HepG2 (cell line): ENCODE results near the gene FOCAD. TPM values are rescaled to one million over a fixed set of nuclear protein-coding genes. Genes with fewer than 3 reads are reported as not detected.

Experiments used
- ATAC-seq: fragments of 200-7000 bp; cut with Tn5 transposase; 3 replicates; pipeline ENCODE4 v1.9.1; 2020; ENCODE audit warnings: mild to moderate bottlenecking, moderate library complexity
- BruUV-seq: library from RNA; stranded (reverse); fragments of 400-500 nt; replicated peaks from 2 replicates; lab custom pipeline; 2021; lab: Mats Ljungman, UMichigan
- CTCF ChIA-PET: fragments of 300-600 bp; formaldehyde crosslinking; extraction: SDS; loops from one replicate; lab custom pipeline; 2021; ENCODE audit warnings: low total read pairs, inconsistent platforms, low intra/inter-chr PET ratio; lab: Yijun Ruan, JAX
- POLR2A ChIA-PET: fragments of 350-600 bp; sonication (Branson Sonifier 250); formaldehyde crosslinking; loops from one replicate; lab custom pipeline; 2020; ENCODE audit warnings: antibody characterized with exemption, inconsistent platforms; lab: Yijun Ruan, JAX
- DNase-seq: peaks from one replicate; pipeline ENCODE4 v3.0.0-alpha.2; 2015; ENCODE audit warnings: low spot score
- FAIRE-seq: peaks from 3 replicates; lab custom pipeline; 2011; peaks lifted over from hg19 to GRCh38; lab: Jason Lieb, UNC
- H2AFZ ChIP-seq: one replicate; pipeline ENCODE4 v1.6.1; 2011; ENCODE audit warnings: low read length, inconsistent platforms
- H3K27ac ChIP-seq: fragments of 300-600 bp; 3 replicates; pipeline ENCODE4 v1.8.0; 2011; ENCODE audit warnings: mixed run types, mild to moderate bottlenecking, mixed read lengths, low read length, inconsistent platforms; ENCODE audit not compliant: insufficient read depth; ENCODE audit errors: extremely low read length
- H3K27me3 ChIP-seq, 2 experiments: fragments of 200-600 bp in 1 of 2; 2 replicates in 1 of 2; 3 replicates in 1 of 2; pipeline versions ENCODE4 v1.6.0 to v1.8.0; 2011; ENCODE audit warnings: low read length in 2 of 2, mild to moderate bottlenecking in 2 of 2, moderate library complexity in 2 of 2, inconsistent platforms in 1 of 2; ENCODE audit not compliant: insufficient read depth in 2 of 2, control insufficient read depth in 1 of 2
- H3K36me3 ChIP-seq, 2 experiments: fragments of 200-600 bp in 1 of 2; replicated peaks in 1 of 2; 2 replicates in 1 of 2; 3 replicates in 1 of 2; pipeline versions ENCODE4 v1.5.1 to v1.8.0; 2011; ENCODE audit warnings: low read length in 2 of 2, inconsistent platforms in 1 of 2; ENCODE audit not compliant: insufficient read depth in 2 of 2, control insufficient read depth in 1 of 2
- H3K4me1 ChIP-seq: 2 replicates; pipeline ENCODE4 v1.5.1; 2012; ENCODE audit warnings: low read length, inconsistent platforms; ENCODE audit not compliant: insufficient read depth
- H3K4me2 ChIP-seq: 2 replicates; pipeline ENCODE4 v1.6.0; 2011; ENCODE audit warnings: low read depth, low read length, inconsistent platforms
- H3K4me3 ChIP-seq, 3 experiments: fragments of 200-600 bp in 1 of 3; sonication (generic), shearing (Covaris generic) in 1 of 3; replicated peaks in 1 of 3; 2 replicates each; pipeline ENCODE4 v1.5.1; 2011 to 2016; ENCODE audit warnings: low read length in 3 of 3, inconsistent platforms in 2 of 3, low read depth in 2 of 3, mild to moderate bottlenecking in 2 of 3, control low read depth in 1 of 3, mixed read lengths in 1 of 3; ENCODE audit not compliant: insufficient read depth in 1 of 3
- H3K79me2 ChIP-seq: one replicate; pipeline ENCODE4 v1.6.1; 2011; ENCODE audit warnings: low read length, inconsistent platforms; ENCODE audit not compliant: insufficient read depth
- H3K9ac ChIP-seq: 2 replicates; pipeline ENCODE4 v1.6.0; 2011; ENCODE audit warnings: mild to moderate bottlenecking, low read depth, low read length, inconsistent platforms; ENCODE audit not compliant: insufficient read depth
- H3K9me3 ChIP-seq: 2 replicates; pipeline ENCODE4 v1.5.1; 2012; ENCODE audit warnings: mild to moderate bottlenecking, low read length
- H4K20me1 ChIP-seq: 2 replicates; pipeline ENCODE4 v1.6.0; 2011; ENCODE audit warnings: inconsistent platforms, mild to moderate bottlenecking, low read length, moderate library complexity; ENCODE audit not compliant: insufficient read depth
- BHLHE40 ChIP-seq: IDR thresholded peaks from 2 replicates; pipeline ENCODE4 v1.6.1; 2011; ENCODE audit warnings: low read length, improper control_type of control experiment
- CCAR2 ChIP-seq: fragments of 200-400 bp; formaldehyde crosslinking; optimal IDR thresholded peaks from 2 replicates; pipeline ENCODE3; 2018; ENCODE audit warnings: low read depth, mild to moderate bottlenecking, low read length, moderate library complexity
- GATAD2A ChIP-seq: IDR thresholded peaks from 2 replicates; pipeline ENCODE4 v1.6.1; 2016
- GPN1 ChIP-seq: sonication (generic); formaldehyde crosslinking; IDR thresholded peaks from 2 replicates; pipeline ENCODE4 v1.5.1; 2020; ENCODE audit warnings: missing genetic modification reagents, borderline replicate concordance
- GZF1 ChIP-seq: sonication (generic); formaldehyde crosslinking; IDR thresholded peaks from 2 replicates; pipeline ENCODE4 v1.5.1; 2020; ENCODE audit warnings: mild to moderate bottlenecking, missing genetic modification reagents
- KLF6 ChIP-seq: IDR thresholded peaks from 2 replicates; pipeline ENCODE4 v1.8.0; 2016; ENCODE audit warnings: missing biosample characterization, missing genetic modification reagents
- NAIF1 ChIP-seq: sonication (generic); formaldehyde crosslinking; IDR thresholded peaks from 2 replicates; pipeline ENCODE4 v1.5.0; 2020; ENCODE audit warnings: mild to moderate bottlenecking, missing genetic modification reagents, borderline replicate concordance
- NFE2 ChIP-seq: sonication (generic); formaldehyde crosslinking; IDR thresholded peaks from 2 replicates; pipeline ENCODE4 v1.4.0; 2020; ENCODE audit warnings: missing genetic modification reagents
- PTBP1 ChIP-seq: fragments of 200-400 bp; formaldehyde crosslinking; IDR thresholded peaks from 2 replicates; pipeline ENCODE4 v1.6.1; 2018; ENCODE audit warnings: low read length, low read depth; ENCODE audit not compliant: poor library complexity, severe bottlenecking
- RARG ChIP-seq: sonication (generic); formaldehyde crosslinking; IDR thresholded peaks from 2 replicates; pipeline ENCODE4 v1.4.0; 2020; ENCODE audit warnings: low read depth, mild to moderate bottlenecking, missing genetic modification reagents
- RNF2 ChIP-seq: fragments of 450-650 bp; conservative IDR thresholded peaks from 2 replicates; pipeline ENCODE4 v1.6.1; 2016; ENCODE audit warnings: low read depth
- SIX4 ChIP-seq: sonication (generic); formaldehyde crosslinking; IDR thresholded peaks from 2 replicates; pipeline ENCODE4 v1.4.0; 2020; ENCODE audit warnings: missing genetic modification reagents
- SRY ChIP-seq: sonication (generic); formaldehyde crosslinking; IDR thresholded peaks from 2 replicates; pipeline ENCODE4 v1.8.0; 2022; ENCODE audit warnings: mild to moderate bottlenecking, missing genetic modification reagents
- TRIM24 ChIP-seq: sonication (generic); formaldehyde crosslinking; IDR thresholded peaks from 2 replicates; pipeline ENCODE4 v1.8.0; 2022; ENCODE audit warnings: mild to moderate bottlenecking, missing genetic modification reagents
- ZBTB21 ChIP-seq: sonication (generic); formaldehyde crosslinking; IDR thresholded peaks from 2 replicates; pipeline ENCODE4 v1.4.0; 2020; ENCODE audit warnings: missing genetic modification reagents
- ZNF468 ChIP-seq: sonication (generic); formaldehyde crosslinking; IDR thresholded peaks from 2 replicates; pipeline ENCODE4 v1.8.0; 2022; ENCODE audit warnings: mild to moderate bottlenecking, moderate library complexity, missing genetic modification reagents
- ZNF607 ChIP-seq: sonication (generic); formaldehyde crosslinking; IDR thresholded peaks from 2 replicates; pipeline ENCODE4 v1.5.1; 2020; ENCODE audit warnings: missing genetic modification reagents, mild to moderate bottlenecking, borderline replicate concordance
- ZNF674 ChIP-seq: sonication (generic); formaldehyde crosslinking; IDR thresholded peaks from 2 replicates; pipeline ENCODE4 v1.5.0; 2020; ENCODE audit warnings: low read depth, mild to moderate bottlenecking, missing genetic modification reagents
- ZSCAN30 ChIP-seq: sonication (generic); formaldehyde crosslinking; IDR thresholded peaks from 2 replicates; pipeline ENCODE4 v1.5.0; 2020; ENCODE audit warnings: mild to moderate bottlenecking, missing genetic modification reagents
- WGBS: methylation state at CpG from one replicate; pipeline ENCODE4 v1.1.6; 2017; ENCODE audit warnings: low lambda C conversion rate; 5-methylcytosine and 5-hydroxymethylcytosine counted together
- in situ Hi-C: cut with HindIII; loops from 2 replicates; pipeline ENCODE4 v1.10.0; 2017; ENCODE audit warnings: low pct_unique_long_range_greater_than_20kb; ENCODE audit not compliant: extremely low pct_ligation_motif_present
- intact Hi-C: fragments of 100-400 bp; cut with micrococcal nuclease; formaldehyde crosslinking; loops from one replicate; pipeline ENCODE4 v1.10.0; 2022; ENCODE audit not compliant: unreplicated experiment
- polyA plus RNA-seq, 8 experiments: library from polyadenylated mRNA; depleted of rRNA in 3 of 8; stranded (reverse) in 7 of 8; unstranded in 1 of 8; fragments of >200 nt; fragmentation: Illumina TruSeq in 4 of 8; extraction: Trizol in 4 of 8; gene quantifications; 2 replicates each; pipeline versions ENCODE4 v1.2.1 to v1.2.3, GENCODE V29; 2011 to 2016; ENCODE audit warnings: low read depth in 4 of 8, missing spikeins in 1 of 8, mixed read lengths in 1 of 8; ENCODE audit not compliant: insufficient read depth in 1 of 8
- total RNA-seq, 5 experiments: library from RNA; depleted of rRNA; stranded (reverse); fragments of >200 nt; fragmentation: Illumina TruSeq; extraction: Trizol; gene quantifications; 2 replicates each; pipeline ENCODE4 v1.2.3, GENCODE V29; 2016; ENCODE audit warnings: low read depth in 1 of 5
- TF ChIP-seq, protein P1 (sequence below), 2 experiments: fragments of 450-650 bp in 1 of 2; sonication (generic) in 1 of 2; formaldehyde crosslinking; IDR thresholded peaks; 2 replicates each; pipeline versions ENCODE4 v1.5.0 to v1.8.0; 2020 to 2022; ENCODE audit warnings: mild to moderate bottlenecking in 1 of 2, missing genetic modification reagents in 1 of 2

The FOCAD gene
- total and polyA plus RNA-seq, 2 of the 13 experiments (the other 11 are each of a cell fraction or from before 2014, with no cell fraction given), result 18.0 to 31.1 TPM

DNA sequence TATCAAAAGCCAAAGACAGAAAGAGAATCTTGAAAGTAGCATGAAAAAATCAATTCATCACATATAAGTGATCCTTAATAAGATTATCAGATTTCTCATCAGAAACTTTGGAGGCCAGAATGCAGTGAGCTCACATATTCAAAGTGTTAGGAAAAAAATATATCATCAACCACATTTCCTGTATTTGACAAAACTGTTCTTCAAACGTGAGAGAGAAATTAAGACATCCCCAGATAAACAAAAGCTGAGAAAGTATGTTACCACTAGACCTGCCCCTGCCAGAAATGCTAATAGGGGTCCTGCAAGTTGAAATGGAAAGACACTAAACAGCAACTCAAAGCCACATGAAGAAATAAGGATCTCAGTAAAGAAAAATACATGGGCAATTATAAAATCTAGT is 317.5 kb downstream of the FOCAD start:
- H3K36me3 ChIP-seq, result no peaks in the 10 kb centered on the region
- intact Hi-C loops, result no loop called here
- no peaks in the 10 kb centered on the region for H3K4me1 ChIP-seq
- no TSS peak for BruUV-seq
- TF ChIP-seq ZNF674 (CRISPR knock-in tag) (no peak), SIX4 (no peak), ZNF607 (CRISPR knock-in tag) (no peak), BHLHE40 (no peak), NFE2 (CRISPR knock-in tag) (no peak), GATAD2A (CRISPR knock-in tag) (no peak), SRY (CRISPR knock-in tag) (no peak), NAIF1 (no peak), KLF6 (CRISPR knock-in tag) (no peak), RARG (CRISPR knock-in tag) (no peak), RNF2 (no peak)
- DNase-seq (no peak), ATAC-seq (no peak), FAIRE-seq (no peak)
- POLR2A ChIA-PET, result no interaction called here
- CTCF ChIA-PET, result no interaction called here
- in situ Hi-C loops, result no loop called here
- H3K79me2 ChIP-seq, result no peaks in the 10 kb centered on the region
- no peak overlapping the region for H2AFZ ChIP-seq
- 55% methylated on average over 1 of the region's 1 CpG for WGBS
- no peaks in the 10 kb centered on the region for H4K20me1 ChIP-seq
- no peak overlapping the region for H3K4me3 ChIP-seq
- H3K4me2 ChIP-seq, result no peak overlapping the region
- H3K27ac ChIP-seq, result no peak overlapping the region
- H3K9ac ChIP-seq, result no peak overlapping the region
- no peaks in the 10 kb centered on the region for H3K9me3 ChIP-seq
- no peaks in the 10 kb centered on the region for H3K27me3 ChIP-seq

GRCh38 chr9:21002040-21002439 is 318.0 kb downstream of the FOCAD start:
- Histone ChIP-seq H2AFZ (no peak overlapping the region), H3K4me2 (no peak overlapping the region), H3K27me3 (no peaks in the 10 kb centered on the region), H3K27ac (no peak overlapping the region), H3K9ac (no peak overlapping the region), H3K36me3 (no peaks in the 10 kb centered on the region), H3K4me1 (no peaks in the 10 kb centered on the region), H3K79me2 (no peaks in the 10 kb centered on the region), H3K9me3 (no peaks in the 10 kb centered on the region), H3K4me3 (no peak overlapping the region), H4K20me1 (no peaks in the 10 kb centered on the region)
- no peak for ATAC-seq
- no peak for TF ChIP-seq ZBTB21
- TF ChIP-seq GPN1 (CRISPR knock-in tag), result no peak
- no peak for TF ChIP-seq PTBP1
- TF ChIP-seq CCAR2, result no peak
- TF ChIP-seq TRIM24 (CRISPR knock-in tag), result no peak
- no peak for TF ChIP-seq ZSCAN30 (CRISPR knock-in tag)
- no peak for TF ChIP-seq GZF1 (CRISPR knock-in tag)
- TF ChIP-seq ZNF468 (CRISPR knock-in tag), result no peak
- TF ChIP-seq, protein P1, sequence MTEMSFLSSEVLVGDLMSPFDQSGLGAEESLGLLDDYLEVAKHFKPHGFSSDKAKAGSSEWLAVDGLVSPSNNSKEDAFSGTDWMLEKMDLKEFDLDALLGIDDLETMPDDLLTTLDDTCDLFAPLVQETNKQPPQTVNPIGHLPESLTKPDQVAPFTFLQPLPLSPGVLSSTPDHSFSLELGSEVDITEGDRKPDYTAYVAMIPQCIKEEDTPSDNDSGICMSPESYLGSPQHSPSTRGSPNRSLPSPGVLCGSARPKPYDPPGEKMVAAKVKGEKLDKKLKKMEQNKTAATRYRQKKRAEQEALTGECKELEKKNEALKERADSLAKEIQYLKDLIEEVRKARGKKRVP (CRISPR knock-in tag; IDR thresholded peaks at IDR 0.05), result no peak
- no peak for FAIRE-seq
- no peak for DNase-seq
- no TSS peak for BruUV-seq
- ChIA-PET CTCF (no interaction called here), POLR2A (no interaction called here)
- in situ Hi-C loops (no loop called here), intact Hi-C loops (no loop called here)
- 95% methylated on average over 2 of the region's 2 CpGs for WGBS
